NCI-H1092 (cell line): Measurements from ENCODE around the gene RAPGEF1.
A peak's percentile ranks its signal among the peaks of the same experiment; 100 is the strongest.
"Not testable (repeated sequence)": the region's sequence is repeated elsewhere in the genome, so short reads cannot be mapped to it uniquely, and the experiment has no call there.

Experiments
- DNase-seq: peaks from one replicate; lab custom pipeline; 2025; lab: John Stamatoyannopoulos, UW

RAPGEF1 gene

DNA sequence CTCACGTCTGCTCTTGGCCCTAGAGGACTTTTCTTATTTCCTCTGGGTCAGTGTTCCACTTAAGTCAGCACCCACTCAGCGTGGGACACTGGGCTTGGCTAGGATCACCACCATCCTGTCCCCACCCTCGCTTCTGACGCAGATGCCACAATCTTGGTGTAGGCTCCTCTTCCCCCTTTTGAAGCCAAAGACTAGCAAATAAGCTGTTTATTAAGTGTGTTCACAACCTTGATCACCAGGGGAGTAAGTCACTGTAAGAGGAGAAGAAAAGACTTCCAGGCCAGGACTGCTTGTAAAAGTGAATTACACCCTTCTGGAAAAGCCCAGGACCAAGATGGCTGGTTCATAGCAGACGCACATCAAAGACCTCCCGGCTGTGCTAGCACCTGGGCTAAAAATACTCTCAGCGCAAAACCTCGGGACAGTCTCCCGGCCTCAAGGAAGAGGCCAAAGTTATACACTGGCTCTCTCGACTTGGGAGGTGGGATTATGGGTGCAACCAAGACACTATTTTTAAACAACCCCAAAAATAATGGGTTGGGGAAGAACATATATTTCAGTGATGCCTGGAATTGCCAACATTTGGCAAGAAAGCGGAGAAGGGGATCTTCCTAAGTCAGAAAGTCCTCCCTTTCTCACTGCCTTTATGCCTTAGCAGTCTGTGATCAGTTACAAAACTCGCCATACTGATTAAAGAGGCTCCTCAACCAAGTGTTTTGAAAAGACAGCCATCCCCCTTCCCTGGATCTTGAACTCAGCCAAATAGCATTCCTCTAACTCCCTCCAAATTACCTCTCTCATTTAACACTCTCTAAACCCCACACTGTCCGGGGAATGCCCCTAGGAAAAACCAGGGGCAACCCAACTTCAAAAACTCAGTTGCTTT, 69.4 kb downstream of the RAPGEF1 start:
- no peak for DNase-seq

DNA sequence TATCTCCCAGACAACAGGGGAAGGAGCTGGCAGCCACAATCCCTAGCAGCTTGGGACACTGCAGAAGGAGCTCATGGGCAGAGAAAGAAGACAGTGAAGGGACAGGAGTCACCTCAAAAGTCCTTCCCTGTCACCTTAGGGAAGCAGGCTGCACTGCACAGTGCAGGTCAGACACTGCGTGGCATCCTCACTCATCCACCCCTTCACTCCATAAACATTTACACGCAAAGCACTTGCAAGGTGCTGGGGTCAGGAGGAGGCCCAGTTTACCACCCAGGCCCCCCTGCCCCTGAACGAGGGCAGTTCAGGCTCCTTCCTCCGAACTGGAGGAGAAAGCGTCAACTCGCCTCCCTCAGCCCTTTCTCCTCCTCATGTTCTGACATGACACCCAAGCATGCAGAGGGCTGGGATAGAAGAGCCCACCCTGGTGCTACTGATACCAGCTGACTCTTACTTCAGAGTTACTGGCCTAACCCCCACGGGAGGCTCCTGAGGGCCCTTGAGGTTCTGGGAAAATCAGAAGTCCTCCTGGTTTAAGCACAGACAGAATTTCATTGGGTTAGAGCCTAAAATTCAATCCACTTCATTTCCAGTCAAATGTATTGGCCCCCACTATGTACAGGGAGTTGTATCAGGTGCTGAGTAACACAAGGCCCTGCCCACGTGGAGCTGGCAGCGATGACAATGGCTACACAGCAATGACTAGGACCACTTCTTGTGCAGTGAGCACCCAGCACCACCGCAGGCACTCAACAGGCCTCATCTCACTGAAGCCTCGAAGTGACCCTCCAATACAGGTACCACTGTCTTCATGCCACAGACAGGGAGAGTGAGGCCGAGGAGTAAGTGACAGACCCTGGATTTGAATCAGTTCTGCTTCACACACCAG, 70.4 kb downstream of the RAPGEF1 start:
- DNase-seq: no peak

- peak; percentile 26 for DNase-seq
Measured at GRCh38 chr9:131668439-131669268, 71.2 kb downstream of the RAPGEF1 start.

DNA sequence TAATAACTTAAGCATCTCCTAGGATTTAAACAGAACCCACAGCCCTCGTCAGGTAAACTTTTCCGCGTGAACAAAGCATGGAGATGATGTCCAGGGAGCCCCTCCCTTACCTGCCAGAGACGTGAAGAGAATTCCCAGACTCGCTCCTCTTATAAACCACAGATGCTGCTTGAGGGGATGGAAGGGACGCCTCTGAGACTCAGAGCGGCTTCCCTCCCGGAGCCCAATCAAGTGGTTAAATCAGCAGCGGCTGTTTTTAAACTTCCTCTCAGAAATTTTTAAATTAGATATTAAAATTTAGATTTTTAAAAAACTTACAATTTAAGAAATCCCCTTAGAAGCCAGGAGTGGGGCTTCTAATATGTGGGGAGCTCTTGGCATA, 71.8 kb downstream of the RAPGEF1 start:
- DNase-seq: no peak

GRCh38 chr9:131667576-131667975, 72.3 kb downstream of the RAPGEF1 start:
- no peak for DNase-seq

DNA sequence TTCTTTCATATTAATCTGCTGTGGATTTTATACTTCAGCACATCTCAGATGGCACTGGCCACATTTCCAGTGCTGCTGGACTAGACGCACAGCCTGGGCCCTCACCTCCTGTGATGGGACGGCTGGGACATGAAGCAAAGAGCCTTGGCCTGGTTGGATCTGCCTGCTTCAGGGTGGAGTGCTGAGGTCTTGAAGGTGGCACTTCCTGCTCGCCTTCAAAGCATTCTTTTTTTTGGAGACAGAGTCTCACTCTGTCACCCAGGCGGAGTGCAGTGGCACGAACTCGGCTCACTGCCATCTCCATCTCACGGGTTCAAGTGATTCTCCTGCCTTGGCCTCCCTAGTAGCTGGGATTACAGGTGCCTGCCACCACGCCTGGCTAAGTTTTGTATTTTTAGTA, 73.1 kb downstream of the RAPGEF1 start:
- no peak for DNase-seq

DNA sequence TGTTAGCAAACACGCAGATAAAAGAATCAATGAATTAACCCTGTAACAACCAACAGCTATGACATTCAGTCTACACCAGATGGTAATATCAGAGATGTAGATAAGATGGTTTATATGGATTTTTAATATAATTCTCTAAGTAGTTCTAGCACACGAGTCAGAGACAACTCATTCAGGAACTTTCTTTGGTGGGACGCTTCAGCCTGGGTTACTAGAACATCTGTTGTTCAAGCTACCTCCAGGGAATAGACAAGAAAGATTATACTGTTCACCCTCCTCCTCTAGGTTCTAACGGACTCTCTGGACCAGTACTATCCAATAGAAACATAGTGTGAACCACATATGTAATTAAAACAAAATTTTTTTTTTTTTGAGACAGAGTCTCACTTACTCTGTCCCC, 73.8 kb downstream of the RAPGEF1 start:
- DNase-seq: no peak

DNA sequence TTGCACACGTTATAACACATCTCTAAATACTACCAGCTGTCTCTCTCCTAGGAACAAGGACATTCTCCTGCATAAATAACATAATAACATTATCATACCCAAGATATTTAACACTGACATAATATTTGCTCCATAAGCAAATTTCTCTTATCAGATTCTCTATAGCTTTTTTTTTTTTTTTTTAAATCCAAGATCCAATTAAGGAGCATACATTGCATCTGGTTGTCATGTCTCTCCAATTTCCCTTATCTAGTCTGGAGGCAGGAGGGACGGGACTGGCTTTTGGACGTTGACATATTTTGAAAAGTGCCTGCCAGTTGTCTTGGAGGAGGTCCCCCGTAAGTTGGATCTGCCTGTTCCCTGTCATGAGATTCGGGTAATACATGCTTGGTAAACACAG, 76.6 kb downstream of the RAPGEF1 start:
- no peak for DNase-seq

- DNase-seq: not testable (repeated sequence)
Measured at GRCh38 chr9:131662289-131662621, 77.6 kb downstream of the RAPGEF1 start.

GRCh38 chr9:131661568-131662288, 78.1 kb downstream of the RAPGEF1 start:
- no peak for DNase-seq

DNA sequence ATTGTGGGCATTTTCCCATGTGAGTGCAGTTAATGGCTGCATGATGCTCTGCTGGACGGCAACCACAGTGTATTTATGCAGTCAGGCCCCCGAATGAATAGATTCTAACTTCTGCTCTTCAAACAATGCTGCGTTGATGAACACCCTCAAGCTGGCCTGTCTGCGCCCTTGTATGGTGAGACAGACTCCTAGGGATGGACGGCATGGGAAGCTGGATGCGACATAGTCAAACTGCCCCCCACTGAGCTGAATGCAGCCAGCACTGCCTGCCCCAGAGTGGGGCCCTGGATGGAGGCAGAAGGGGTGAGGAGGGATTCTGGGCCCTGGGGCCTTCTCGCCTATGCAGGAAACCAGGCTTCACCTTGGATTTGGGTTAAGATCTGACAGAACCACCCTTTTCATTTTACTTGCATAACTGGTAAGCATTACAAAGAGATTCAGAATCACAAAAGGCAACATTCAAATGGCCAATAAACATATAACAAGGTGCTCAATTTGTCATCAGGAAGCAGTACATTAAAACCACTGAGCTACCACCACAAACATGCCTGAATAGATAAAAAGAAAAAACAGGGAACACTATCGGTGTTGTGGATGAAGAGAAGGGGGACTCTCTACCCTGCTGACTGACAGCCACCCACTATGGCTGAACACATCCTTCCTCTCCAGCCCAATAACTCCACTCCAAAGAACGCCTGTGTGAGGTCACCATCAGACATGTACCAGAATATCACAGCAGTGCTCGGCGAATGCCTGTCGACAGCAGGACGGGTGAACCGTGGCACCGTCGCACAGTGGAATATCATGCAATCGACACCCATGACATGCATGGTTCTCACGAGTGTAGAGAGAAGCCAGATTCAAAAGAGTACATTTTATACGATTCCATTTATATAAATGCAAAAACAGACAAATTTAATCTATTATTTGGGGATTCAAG, 79.1 kb downstream of the RAPGEF1 start:
- no peak for DNase-seq

DNA sequence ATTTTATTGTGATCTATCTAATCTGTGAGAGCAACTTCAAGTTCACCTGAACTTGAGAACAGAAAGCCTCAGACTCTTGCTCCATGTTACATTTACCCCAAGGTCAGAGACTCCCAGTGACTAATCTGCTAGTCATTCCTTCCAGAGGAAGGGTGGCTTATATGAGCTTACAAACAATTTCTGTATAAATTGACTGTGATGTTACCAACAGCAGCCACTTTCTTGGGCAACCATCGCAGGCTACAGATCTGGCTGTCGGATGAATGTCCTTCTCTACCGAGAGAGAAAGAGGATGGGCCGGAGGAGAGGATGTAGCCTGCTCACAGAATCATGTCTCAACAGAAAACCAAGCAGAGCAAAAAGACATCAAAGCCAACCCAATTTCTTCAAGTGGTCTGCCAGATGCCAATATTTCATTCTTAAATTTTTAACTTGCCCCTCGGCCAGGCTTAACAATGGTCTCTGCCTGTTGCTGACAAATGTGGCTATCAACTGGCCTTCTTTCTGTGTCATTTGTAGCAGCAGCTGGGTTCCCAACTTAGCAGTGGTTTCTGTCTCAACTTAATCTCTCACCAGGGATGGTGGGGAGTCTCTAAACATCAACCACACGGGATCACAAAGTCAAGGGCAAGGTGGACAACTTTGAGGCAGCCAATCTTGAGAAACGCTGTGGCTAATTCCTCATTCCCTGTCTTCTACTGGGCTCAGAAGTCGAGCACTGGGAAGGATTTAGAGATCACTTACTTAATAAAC, 81.3 kb downstream of the RAPGEF1 start:
- no peak for DNase-seq

DNA sequence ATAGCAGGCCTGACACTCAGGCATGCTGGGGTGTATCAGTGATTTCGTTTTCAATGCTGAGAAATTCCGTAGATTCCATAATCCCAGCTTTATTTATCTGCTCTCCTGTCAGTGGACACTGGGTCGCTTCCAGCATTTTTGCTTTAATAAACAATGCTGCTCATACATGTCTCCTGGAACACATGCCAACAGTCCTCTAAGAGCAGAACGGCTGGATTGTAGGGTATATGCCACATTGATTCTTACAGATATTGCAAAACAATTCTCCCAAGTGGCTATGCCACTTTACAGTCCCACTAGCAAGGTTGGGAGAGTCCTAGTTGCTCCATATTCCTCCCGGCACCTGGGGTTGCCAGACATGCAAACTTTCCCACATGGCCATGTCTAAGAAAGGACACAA, 81.9 kb downstream of the RAPGEF1 start:
- DNase-seq: no peak

DNA sequence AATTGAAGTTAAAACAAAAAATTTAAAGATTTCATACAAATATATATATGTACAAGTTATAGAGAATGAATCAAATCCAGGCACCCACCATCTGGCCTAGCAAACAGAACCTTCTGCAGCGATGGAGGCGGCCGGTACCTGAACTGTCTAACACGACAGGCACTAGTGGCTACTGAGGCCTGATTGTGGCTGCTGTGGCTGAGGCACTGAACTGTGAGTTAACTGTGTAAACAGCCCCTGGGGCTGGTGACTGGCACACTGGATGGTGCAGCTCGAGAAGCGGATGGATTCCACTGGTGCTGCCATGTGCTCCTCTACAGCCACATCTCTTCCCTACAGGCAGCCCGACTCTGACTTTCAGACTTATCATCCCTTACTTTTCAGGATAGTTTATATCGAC, 82.4 kb downstream of the RAPGEF1 start:
- DNase-seq: no peak

GRCh38 chr9:131657037-131657377, 82.9 kb downstream of the RAPGEF1 start:
- no peak for DNase-seq

- no peak for DNase-seq
Measured at GRCh38 chr9:131656356-131657036, 83.4 kb downstream of the RAPGEF1 start.

GRCh38 chr9:131654369-131654768, 85.5 kb downstream of the RAPGEF1 start:
- not testable (repeated sequence) for DNase-seq

DNA sequence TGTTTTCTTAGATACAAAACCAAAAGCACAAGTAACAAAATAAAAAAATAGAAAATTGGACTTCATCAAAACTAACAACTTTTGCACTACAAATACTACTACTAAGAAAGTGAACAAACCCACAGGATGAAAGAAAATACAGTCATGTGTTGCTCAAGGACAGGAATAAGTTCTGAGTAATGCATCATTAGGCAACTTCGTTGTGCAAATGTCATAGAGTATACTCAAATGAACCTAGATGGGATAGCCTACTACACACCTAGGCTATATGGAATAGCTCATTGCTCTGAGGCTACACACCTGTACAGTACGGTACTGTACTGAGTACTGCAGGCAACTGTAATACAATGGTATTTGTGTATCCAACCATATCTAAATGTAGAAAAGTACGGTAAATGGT, 88.3 kb downstream of the RAPGEF1 start:
- DNase-seq: no peak

GRCh38 chr9:131651160-131651559, 88.7 kb downstream of the RAPGEF1 start:
- DNase-seq: no peak
